HG02840 (cell line): ENCODE measurements around the gene JOSD1.

Experiments
- ATAC-seq: cut with Tn5 transposase; IDR thresholded peaks from one replicate; pipeline ENCODE4 v1.9.1; 2021; ENCODE audit warnings: mild to moderate bottlenecking, moderate library complexity, moderate number of reproducible peaks; ENCODE audit not compliant: unreplicated experiment, low FRiP score

Gene JOSD1

GRCh38 chr22:38638728-38639127 is 62.0 kb downstream of the JOSD1 start:
- no peak for ATAC-seq

GRCh38 chr22:38638216-38638615 is 62.5 kb downstream of the JOSD1 start:
- ATAC-seq = no peak
